Ovary (tissue), 1 donor: ENCODE results near the gene MST1R.

Experiments used
- EP300 ChIP-seq: sonication (generic); formaldehyde crosslinking; IDR thresholded peaks from one replicate; pipeline ENCODE4 v1.6.1; 2017; ENCODE audit warnings: antibody characterized with exemption
- POLR2A ChIP-seq: fragments of 450-650 bp; IDR thresholded peaks from one replicate; pipeline ENCODE4 v1.6.1; 2017; ENCODE audit warnings: antibody characterized with exemption, mild to moderate bottlenecking, moderate library complexity

- no peak for TF ChIP-seq POLR2A
- no peak for TF ChIP-seq EP300
Observed at GRCh38 chr3:49930922-49931321, 27.2 kb upstream of the MST1R start.
